C4-2B (cell line): ENCODE results near the gene RPN2.

ENCODE experiments used
- CTCF ChIP-seq: fragments of 450-650 bp; conservative IDR thresholded peaks from 2 replicates; pipeline ENCODE4 v1.5.1; 2017; ENCODE audit warnings: mild to moderate bottlenecking
- ZFX ChIP-seq: fragments of 450-650 bp; IDR thresholded peaks from 2 replicates; pipeline ENCODE4 v1.6.1; 2017

DNA sequence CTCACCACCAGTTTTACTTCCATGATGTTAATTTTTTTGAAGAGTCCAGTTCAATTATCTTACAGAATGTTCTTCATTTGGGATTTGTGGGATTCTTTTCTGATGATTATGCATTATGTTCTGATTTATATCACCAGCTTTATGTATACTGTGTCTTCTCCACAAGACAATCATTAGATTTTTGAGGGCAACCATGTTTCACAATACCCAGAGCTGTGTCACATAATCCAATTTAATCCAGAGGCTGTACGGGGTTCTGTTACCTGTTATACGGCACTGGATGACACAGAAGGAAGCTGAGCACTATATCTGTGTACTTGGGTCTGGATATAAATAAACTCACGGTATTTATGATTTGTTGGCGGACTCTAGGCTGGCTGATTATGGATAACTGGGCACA is 41.6 kb upstream of the RPN2 start:
- TF ChIP-seq CTCF (no peak), ZFX (no peak)
